Measurements from ENCODE around the gene SORCS2.

- TF ChIP-seq CTCF (conservative IDR thresholded peaks at IDR 0.05; ENCODE audit: low read length), result no peak
- TF ChIP-seq EZH2phosphoT487 (IDR thresholded peaks at IDR 0.05; ENCODE audit: borderline replicate concordance, low read depth, low read length), result no peak
These were observed 480.3 kb downstream of the SORCS2 start for GRCh38 chr4:7672601-7673000.

Measured in OCI-LY7 (cell line).